Measurements from ENCODE around the gene MAP3K9.

GRCh38 chr14:70698288-70698687 is 111.0 kb downstream of the MAP3K9 start:
- TF ChIP-seq GATA2 (IDR thresholded peaks at IDR 0.05; ENCODE audit: low read depth, low read length) (no peak), GATA3 (IDR thresholded peaks at IDR 0.05; ENCODE audit: low read depth, low read length) (no peak)
